ENCODE measurements around the gene MCRIP1.

DNA sequence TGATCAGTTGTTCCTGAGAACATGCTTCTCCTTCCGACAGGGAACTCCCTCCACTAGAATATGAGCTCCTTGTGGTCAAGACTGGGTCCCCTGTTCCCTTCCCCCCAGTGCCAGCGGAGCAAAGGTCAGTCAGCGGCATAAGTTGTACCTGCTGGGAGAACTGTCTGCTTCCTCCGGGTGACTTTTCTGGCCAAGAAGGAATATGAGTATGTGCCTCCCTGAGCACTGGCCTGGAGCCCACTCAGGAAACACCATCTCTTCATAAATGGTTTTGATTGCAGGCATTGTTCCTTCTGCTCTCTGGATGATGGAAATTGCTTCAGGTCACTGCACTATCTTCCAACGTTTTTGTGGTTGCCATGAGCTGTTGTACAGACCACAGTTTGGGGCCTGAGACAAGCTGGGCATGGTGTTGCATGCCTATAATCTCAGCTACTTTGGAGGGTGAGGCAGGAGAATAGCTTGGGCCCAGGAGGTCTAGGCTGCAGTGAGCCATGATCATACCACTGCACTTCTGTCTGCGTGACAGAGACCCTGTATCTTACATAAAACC lies 30.1 kb upstream of the MCRIP1 start:
- TF ChIP-seq, protein P1, sequence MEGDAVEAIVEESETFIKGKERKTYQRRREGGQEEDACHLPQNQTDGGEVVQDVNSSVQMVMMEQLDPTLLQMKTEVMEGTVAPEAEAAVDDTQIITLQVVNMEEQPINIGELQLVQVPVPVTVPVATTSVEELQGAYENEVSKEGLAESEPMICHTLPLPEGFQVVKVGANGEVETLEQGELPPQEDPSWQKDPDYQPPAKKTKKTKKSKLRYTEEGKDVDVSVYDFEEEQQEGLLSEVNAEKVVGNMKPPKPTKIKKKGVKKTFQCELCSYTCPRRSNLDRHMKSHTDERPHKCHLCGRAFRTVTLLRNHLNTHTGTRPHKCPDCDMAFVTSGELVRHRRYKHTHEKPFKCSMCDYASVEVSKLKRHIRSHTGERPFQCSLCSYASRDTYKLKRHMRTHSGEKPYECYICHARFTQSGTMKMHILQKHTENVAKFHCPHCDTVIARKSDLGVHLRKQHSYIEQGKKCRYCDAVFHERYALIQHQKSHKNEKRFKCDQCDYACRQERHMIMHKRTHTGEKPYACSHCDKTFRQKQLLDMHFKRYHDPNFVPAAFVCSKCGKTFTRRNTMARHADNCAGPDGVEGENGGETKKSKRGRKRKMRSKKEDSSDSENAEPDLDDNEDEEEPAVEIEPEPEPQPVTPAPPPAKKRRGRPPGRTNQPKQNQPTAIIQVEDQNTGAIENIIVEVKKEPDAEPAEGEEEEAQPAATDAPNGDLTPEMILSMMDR (IDR thresholded peaks at IDR 0.05; ENCODE audit: insufficient read depth, low read length, poor library complexity, severe bottlenecking), result no peak
- TF ChIP-seq EZH2phosphoT487 (conservative IDR thresholded peaks at IDR 0.05; ENCODE audit: low read length), result no peak

Data from SU-DHL-6 (cell line).